OCI-LY3 (cell line): ENCODE results near the gene DCTPP1.

Experiments used
- H2AFZ ChIP-seq: fragments of 200-600, 300-600 bp; shearing (Covaris generic); 2 replicates; pipeline ENCODE4 v1.6.0; 2014; ENCODE audit warnings: antibody characterized with exemption, low read depth, low read length
- H3K27ac ChIP-seq: fragments of 200-600, 300-600 bp; sonication (generic); 2 replicates; pipeline ENCODE4 v1.5.1; 2014; ENCODE audit warnings: mild to moderate bottlenecking, low read length, moderate library complexity, mixed read lengths
- H3K27me3 ChIP-seq: fragments of 200-600, 300-600 bp; sonication (generic); 2 replicates; pipeline ENCODE4 v1.6.1; 2014; ENCODE audit warnings: low read depth, low read length, mixed read lengths
- H3K36me3 ChIP-seq: fragments of 200-600, 300-600 bp; sonication (generic); replicated peaks from 2 replicates; pipeline ENCODE3; 2014; ENCODE audit warnings: low read depth, low read length, mixed read lengths
- H3K4me1 ChIP-seq: fragments of 300-600, 200-600 bp; sonication (generic); 2 replicates; pipeline ENCODE4 v1.6.1; 2014; ENCODE audit warnings: low read length, mixed read lengths
- H3K4me2 ChIP-seq: fragments of 200-600, 300-600 bp; sonication (generic); 2 replicates; pipeline ENCODE4 v1.6.1; 2014; ENCODE audit warnings: low read length, mixed read lengths
- H3K4me3 ChIP-seq: fragments of 300-600, 200-600 bp; sonication (generic); 2 replicates; pipeline ENCODE4 v1.5.1; 2014; ENCODE audit warnings: antibody characterized with exemption, mild to moderate bottlenecking, low read length, moderate library complexity
- H3K79me2 ChIP-seq: fragments of 300-600, 200-600 bp; shearing (Covaris generic); 2 replicates; pipeline ENCODE4 v1.6.1; 2014; ENCODE audit warnings: mild to moderate bottlenecking, low read length, mixed read lengths
- H3K9ac ChIP-seq: fragments of 300-600, 200-600 bp; shearing (Covaris generic); 2 replicates; pipeline ENCODE4 v1.6.0; 2014; ENCODE audit warnings: mild to moderate bottlenecking, low read length, moderate library complexity
- H3K9me3 ChIP-seq: fragments of 200-600, 300-600 bp; shearing (Covaris generic); 2 replicates; pipeline ENCODE4 v1.6.1; 2014; ENCODE audit warnings: low read length, mixed read lengths; ENCODE audit not compliant: insufficient read depth
- H4K20me1 ChIP-seq: fragments of 200-600, 300-600 bp; sonication (generic); 2 replicates; pipeline ENCODE4 v1.6.1; 2016; ENCODE audit warnings: low read length, mixed read lengths; ENCODE audit not compliant: insufficient read depth
- CTCF ChIP-seq: fragments of 200-600, 300-600 bp; sonication (generic); IDR thresholded peaks from 2 replicates; pipeline ENCODE4 v1.5.1; 2014; ENCODE audit warnings: antibody characterized with exemption, low read length, low read depth
- EZH2phosphoT487 ChIP-seq: fragments of 200-600 bp; shearing (Covaris generic); IDR thresholded peaks from 2 replicates; pipeline ENCODE4 v1.6.1; 2018; ENCODE audit warnings: antibody characterized with exemption, mixed run types, low read depth

DCTPP1 gene

GRCh38 chr16:30416624-30417528, 13.0 kb downstream of the DCTPP1 start:
- Histone ChIP-seq H3K27me3 (no peaks in the 10 kb centered on the region), H3K9ac (no peak overlapping the region), H3K79me2 (peaks cover 36% of the 10 kb centered on the region), H3K4me2 (no peak overlapping the region), H4K20me1 (peaks cover 8% of the 10 kb centered on the region; the same call in 1 of the 2 replicates), H3K4me1 (peaks cover 15% of the 10 kb centered on the region), H3K27ac (no peak overlapping the region), H3K9me3 (no peaks in the 10 kb centered on the region), H3K36me3 (peaks cover 30% of the 10 kb centered on the region), H3K4me3 (no peak overlapping the region), H2AFZ (no peak overlapping the region)
- no peak for TF ChIP-seq EZH2phosphoT487
- TF ChIP-seq CTCF = no peak

- H4K20me1 ChIP-seq = peaks cover 8% of the 10 kb centered on the region; the same call in 1 of the 2 replicates
- no peaks in the 10 kb centered on the region for H3K27me3 ChIP-seq
- H2AFZ ChIP-seq = no peak overlapping the region
- H3K4me1 ChIP-seq = peaks cover 15% of the 10 kb centered on the region
- TF ChIP-seq CTCF = no peak
- TF ChIP-seq EZH2phosphoT487 = no peak
- no peaks in the 10 kb centered on the region for H3K9me3 ChIP-seq
- no peak overlapping the region for H3K4me2 ChIP-seq
- peaks cover 36% of the 10 kb centered on the region for H3K79me2 ChIP-seq
- H3K4me3 ChIP-seq = no peak overlapping the region
- H3K36me3 ChIP-seq = peaks cover 35% of the 10 kb centered on the region
- H3K9ac ChIP-seq = no peak overlapping the region
- no peak overlapping the region for H3K27ac ChIP-seq
These were observed 13.7 kb downstream of the DCTPP1 start for GRCh38 chr16:30416047-30416603.

GRCh38 chr16:30414159-30414558, 15.7 kb downstream of the DCTPP1 start:
- Histone ChIP-seq H3K4me3 (no peak overlapping the region), H3K9me3 (no peaks in the 10 kb centered on the region), H3K4me2 (no peak overlapping the region), H3K79me2 (peaks cover 33% of the 10 kb centered on the region), H3K27ac (no peak overlapping the region), H3K36me3 (peaks cover 31% of the 10 kb centered on the region), H3K9ac (no peak overlapping the region), H2AFZ (no peak overlapping the region), H3K27me3 (no peaks in the 10 kb centered on the region), H3K4me1 (peaks cover 18% of the 10 kb centered on the region), H4K20me1 (peaks cover 5% of the 10 kb centered on the region; the same call in 1 of the 2 replicates)
- TF ChIP-seq EZH2phosphoT487 = no peak
- no peak for TF ChIP-seq CTCF

- Histone ChIP-seq H3K4me1 (peaks cover 27% of the 10 kb centered on the region), H3K4me2 (no peak overlapping the region), H4K20me1 (peaks cover 5% of the 10 kb centered on the region; the same call in 1 of the 2 replicates), H3K9ac (no peak overlapping the region), H3K27me3 (no peaks in the 10 kb centered on the region), H3K36me3 (peaks cover 27% of the 10 kb centered on the region), H3K79me2 (peaks cover 30% of the 10 kb centered on the region), H3K9me3 (no peaks in the 10 kb centered on the region), H3K27ac (peak overlapping the region; percentile 5; the same call in 1 of the 2 replicates), H3K4me3 (no peak overlapping the region), H2AFZ (no peak overlapping the region)
- TF ChIP-seq CTCF (no peak), EZH2phosphoT487 (no peak)
These were observed 16.6 kb downstream of the DCTPP1 start for GRCh38 chr16:30413112-30413806.
